HuH-7 (cell line): Measurements from ENCODE around the gene RASSF7.

Source experiments
- DNase-seq: peaks from one replicate; pipeline ENCODE4 v3.0.0; 2011; ENCODE audit warnings: low spot score

Gene RASSF7

GRCh38 chr11:532986-533585 is 27.7 kb upstream of the RASSF7 start:
- DNase-seq, result no peak

- DNase-seq, result no peak
Observed at GRCh38 chr11:533586-534395, 27.0 kb upstream of the RASSF7 start.

DNA sequence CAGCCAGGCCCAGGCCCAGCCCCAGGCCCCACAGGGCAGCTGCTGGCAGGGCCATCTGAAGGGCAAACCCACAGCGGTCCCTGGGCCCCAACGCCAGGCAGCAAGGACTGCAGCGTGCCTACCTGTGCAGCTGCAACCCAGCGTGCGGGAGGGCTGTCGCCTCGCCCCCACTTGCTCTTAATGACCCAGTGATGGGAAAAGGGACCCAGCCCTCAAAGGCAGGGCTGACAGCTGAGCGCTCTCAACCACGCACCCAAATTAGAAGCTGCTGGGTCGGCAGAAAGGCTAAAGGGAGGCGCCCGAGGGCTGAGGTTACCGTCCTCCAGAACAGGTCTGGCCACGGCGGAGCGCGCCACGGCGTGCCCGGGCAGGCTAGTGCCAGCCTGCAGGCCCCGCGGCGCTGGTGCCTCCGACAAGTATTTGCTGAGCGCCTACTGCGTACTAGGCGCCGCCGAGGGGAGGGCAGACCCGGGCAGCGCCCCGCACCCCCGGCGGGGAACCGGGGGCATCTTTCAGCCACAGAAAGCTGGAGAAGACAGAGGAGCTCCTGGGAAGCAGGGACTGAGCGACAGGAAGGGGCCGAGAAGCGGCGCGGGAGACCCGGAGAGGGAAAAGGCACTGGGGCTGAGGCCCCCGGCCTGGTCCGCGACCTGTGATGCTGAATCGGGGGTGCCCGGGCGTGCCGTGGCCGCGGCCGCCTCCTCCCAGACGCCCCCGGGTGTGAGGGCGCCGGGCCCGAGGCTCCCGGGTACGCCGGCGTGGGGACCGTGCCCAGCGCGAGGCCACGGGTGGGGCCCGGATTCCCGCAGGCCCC is 26.2 kb upstream of the RASSF7 start:
- DNase-seq, result no peak

DNA sequence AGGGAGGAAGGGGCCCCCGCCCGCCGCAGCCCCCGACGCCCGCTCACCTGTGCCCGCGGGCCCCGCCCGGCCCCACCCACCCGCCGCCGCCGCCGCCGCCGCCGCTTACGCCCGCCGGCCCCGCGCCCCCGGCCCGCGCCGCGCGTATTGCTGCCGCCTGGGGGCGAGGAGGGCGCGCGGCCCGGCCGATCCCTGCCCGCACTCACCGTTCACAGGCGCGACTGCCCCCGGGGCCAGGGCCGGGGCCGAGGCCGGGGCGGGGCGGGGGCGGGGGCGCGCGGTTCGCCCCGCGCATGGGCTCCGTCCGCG is 25.6 kb upstream of the RASSF7 start:
- DNase-seq, result no peak

DNA sequence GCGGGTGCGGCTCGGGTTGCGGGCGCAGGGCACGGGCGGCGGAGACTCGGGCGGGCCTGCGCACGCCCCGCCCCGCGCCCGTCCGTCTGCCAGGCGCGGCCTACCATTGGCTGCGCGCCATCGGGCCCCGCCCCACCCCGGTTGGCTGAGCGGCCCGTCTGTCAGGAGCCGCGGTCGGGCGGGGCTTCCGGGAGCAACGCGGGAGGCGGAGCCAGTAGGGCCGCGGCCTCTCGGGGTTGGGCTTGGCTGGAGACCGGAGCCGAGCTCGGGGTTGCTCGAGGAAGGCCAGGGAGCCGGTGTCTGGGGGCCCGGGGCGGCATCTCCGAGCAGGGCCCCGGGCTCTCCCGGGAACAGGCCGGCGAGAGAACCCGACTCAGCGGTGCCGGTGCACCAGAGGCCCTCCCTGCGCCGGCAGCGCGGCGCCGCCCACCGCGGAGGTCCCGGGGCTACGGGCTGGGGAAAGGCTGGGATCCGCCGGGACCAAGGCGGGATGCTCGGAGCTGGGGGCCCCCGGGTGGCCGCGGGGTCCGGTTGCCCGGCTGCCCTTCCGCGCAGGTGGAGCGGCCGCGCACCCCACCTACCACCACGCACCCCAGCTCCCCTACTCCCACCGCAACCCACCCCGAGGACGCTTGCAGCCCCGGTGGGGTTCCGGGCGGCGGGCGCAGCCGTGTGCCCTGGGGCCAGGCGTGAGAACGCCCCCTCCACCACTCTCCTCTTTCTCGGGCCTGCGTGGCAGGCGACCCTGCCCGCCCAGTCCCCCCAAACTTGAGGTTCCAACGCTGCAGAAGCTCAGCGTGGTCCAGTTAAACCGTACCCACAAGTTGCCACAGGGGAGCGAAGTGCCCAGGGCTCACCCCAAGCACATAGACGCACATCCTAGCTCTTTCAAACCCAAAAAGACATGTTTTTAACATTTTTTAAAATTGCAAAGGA is 25.0 kb upstream of the RASSF7 start, which contains the start of gene HRAS:
Gene HRAS (minus strand): TSS at position 58 of the 936 bp plus-strand sequence.
- peak; percentile 99 for DNase-seq

GRCh38 chr11:536841-537621 is 23.7 kb upstream of the RASSF7 start, which contains the start of gene LRRC56:
Gene LRRC56, plus strand, starts transcription at chr11:537527. Its CDS starts 3,158 bp downstream, at chr11:540685.
- DNase-seq, result peak; percentile 98

DNA sequence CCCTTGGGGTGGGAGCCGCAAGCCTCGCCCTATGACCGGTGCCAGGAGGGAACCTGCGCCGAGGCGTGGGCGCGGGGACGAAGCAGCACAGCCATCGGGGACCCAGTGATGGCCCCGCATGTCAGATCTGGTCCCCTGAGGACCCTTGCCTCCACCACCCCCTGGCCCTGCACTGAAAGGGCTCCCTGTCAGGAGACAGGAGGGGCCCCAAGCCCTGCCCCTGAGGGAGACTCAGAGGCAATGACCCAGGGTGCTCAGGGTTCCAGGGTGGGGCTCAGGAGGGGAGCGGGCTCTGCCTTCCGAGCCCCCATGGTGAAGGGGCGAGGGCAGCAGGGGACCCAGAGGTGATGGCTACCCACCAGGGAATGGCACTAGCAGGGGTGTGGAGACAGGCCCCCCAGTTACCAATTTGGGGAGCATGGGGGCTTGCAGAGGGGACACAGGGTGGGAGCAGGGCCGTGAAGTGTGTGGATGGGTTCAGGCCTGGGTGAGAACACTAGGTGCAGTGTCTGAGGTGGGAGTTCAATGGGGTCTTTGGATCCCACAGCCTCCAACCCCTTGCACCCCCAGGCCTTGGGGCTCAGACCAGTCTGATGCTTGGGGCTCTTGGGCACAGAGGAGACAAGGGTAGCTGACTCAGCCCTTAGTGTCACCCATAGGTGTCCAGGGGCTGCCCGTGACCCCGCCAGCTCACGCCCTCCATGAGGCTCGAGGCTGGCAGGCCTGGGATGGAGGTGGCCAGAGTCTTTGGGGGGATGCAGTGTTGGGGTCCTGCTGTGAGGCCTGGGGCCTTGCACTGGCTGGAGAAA is 22.9 kb upstream of the RASSF7 start:
- DNase-seq, result no peak

DNA sequence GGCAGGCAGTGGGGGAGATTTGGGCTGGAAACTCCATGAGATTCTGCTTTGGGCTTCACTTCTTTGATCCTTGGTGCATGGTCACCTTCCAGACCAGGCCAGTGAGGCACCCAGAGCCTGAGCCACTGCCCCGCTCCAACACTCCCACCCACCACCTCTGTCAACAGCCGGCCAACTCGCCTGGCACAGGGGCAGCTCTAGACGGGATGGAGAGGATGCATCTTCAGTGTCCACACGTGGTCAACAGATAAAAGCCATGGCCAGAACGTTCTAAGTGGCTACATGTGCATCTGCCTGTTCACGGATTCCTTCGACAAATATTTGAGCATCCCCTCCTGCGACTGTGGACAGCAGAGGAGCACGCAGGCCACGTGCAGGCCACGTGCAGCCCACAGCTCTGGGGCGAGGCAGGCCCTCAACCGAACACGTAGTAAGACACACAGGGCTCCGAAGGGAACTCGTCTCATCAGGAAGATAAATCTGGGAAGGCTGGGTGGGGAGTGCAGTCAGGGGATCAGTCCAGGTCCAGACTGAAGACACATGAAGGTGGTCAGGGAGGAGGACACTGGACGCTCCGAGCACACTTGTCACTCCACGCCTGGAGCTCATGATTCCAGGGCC is 22.2 kb upstream of the RASSF7 start:
- no peak for DNase-seq

DNA sequence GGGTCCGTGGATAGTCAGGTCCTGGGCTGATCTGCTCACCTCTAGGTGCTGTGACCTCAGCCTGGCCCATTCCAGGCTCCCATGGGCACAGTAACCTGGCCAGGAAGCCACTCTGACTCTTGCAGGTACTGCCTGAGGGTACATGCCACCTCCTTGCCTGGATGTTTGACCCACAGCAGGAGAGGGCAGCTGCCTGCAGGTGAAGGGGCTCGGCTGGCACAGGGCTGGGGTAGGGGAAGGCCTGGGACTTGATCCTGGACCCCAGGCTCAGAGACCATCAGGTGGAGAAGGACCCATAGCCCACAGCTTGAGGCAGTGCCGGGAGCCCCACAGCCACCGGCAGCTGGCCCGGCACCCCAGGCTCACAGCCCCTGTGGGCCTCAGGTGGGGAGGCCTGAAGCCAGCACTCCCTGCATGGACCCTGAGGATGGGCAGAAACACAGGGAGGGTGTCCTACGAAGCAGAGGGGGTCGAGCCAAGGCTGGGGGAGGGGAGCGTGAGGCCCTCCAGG is 20.7 kb upstream of the RASSF7 start:
- DNase-seq, result no peak

DNA sequence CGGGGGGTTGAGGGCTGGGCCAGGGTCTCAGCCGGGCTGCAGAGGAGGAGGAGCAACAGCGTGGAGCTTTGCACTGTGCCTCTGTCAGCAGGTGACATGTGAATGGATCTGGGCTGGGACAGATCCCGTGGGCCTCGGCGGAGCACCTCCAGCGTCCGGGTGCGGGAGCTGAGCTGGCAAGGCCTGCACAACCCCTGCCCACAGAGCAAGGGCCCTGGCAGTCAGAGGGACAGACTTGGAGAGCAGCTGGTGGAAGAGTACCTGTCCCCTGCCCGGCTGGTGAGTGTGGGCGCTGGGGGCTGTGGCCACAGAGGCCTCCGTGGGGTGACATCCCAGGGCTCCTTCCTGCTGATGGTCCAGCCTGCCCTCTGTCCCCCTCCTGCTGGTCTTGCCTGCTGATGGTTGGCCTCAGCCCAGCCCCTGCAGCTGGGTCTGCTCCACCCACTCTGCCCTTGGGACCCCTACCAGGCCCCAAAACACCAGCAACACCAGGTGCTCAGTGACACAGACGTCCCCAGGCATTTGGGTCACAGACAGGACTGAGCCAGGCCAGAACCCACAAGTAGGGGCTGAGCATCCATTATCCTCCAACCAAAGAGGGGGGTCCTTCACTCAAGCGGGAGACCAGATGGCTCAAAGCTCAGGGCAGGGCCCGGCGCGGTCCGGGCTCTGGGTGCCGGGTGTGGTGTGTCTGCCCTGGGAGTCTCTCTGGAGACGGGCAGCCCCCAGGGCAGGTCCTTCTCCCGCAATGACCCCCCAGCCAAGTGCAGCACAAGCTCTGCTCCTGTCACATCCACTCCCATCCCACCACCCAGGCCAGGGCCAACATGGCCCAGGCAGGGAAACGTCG is 20.0 kb upstream of the RASSF7 start:
- DNase-seq, result no peak

DNA sequence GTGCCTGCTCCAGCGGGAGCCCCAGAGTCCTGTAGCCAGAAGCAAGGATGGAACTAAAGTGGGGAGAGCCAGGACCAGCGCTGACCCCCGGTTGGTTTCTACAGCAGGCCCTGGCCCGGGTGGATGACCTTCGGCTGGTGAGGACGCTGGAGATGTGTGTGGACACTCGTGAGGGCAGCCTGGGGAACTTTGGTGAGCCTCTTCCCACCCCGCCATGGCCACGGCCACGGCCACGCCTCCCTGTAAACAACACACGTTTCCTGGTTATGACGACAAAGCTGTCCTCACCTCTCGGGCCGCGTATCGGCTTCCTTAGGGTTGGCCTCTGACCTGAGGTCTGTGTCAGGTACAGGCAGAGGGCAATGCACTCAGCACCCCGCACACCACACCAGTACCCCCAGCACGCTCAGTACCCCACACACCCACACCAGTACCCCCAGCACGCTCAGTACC is 19.3 kb upstream of the RASSF7 start:
- DNase-seq, result no peak

- DNase-seq, result no peak
Observed at GRCh38 chr11:544817-545166, 16.0 kb upstream of the RASSF7 start.

GRCh38 chr11:545171-545570 is 15.6 kb upstream of the RASSF7 start:
- DNase-seq, result no peak

- no peak for DNase-seq
Observed at GRCh38 chr11:548700-549603, 11.8 kb upstream of the RASSF7 start.

GRCh38 chr11:550021-550745 is 10.6 kb upstream of the RASSF7 start:
- DNase-seq, result no peak

DNA sequence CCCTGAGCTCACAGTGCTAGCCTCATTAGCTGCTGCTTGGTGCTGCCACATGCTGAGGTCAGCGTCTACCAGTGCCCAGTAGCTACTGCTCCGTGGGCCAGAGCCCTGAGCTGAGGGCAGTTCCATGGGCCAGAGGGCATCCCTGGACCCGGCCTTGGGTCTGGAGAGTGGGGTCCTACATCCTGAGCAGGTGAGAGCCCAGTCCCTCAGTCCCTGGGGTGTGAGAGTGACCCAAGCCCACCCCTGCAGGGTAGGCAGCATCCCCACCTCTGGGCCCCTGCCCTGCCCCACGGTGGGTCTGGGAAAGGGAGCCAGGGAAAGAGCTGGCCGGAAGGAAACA is 10.1 kb upstream of the RASSF7 start:
- DNase-seq, result no peak

DNA sequence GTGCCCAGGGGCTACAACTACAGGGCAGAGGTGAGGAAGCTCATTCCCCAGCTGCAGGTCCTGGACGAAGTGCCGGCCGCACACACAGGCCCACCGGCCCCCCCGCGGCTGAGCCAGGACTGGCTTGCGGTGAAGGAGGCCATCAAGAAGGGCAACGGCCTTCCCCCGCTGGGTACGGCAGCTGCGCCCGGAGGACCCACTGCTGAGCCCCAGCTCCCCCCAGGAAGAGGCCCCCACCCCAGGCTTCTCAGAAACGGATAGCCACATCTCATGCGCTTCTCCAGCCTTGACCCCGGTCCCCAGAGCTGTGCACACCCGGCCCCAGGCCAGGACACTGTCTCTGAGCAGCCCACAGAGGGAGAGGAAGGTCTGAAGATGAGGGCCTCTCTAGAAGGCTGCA is 9.6 kb upstream of the RASSF7 start:
- no peak for DNase-seq
